ENCODE data around the gene KCNK18. TPM values are rescaled to one million over a fixed set of nuclear protein-coding genes. Genes with fewer than 3 reads are reported as not detected.

KCNK18 gene
- total RNA-seq, 1 donor from 2014 or later: not detected

- H3K27ac ChIP-seq: no peak overlapping the region
- no peaks in the 10 kb centered on the region for H3K9me3 ChIP-seq
- intact Hi-C loops (cut with DNase I): no loop called here
- ATAC-seq (peak; percentile 12), DNase-seq (no peak)
- H3K4me3 ChIP-seq: no peak overlapping the region
- H3K27me3 ChIP-seq: peaks cover 51% of the 10 kb centered on the region
- H3K4me1 ChIP-seq: no peaks in the 10 kb centered on the region
- H3K36me3 ChIP-seq: no peaks in the 10 kb centered on the region
- TF ChIP-seq CTCF (IDR thresholded peaks at IDR 0.05): no peak
Measured at GRCh38 chr10:117241541-117242462, 44.5 kb downstream of the KCNK18 start.

- ATAC-seq (no peak), DNase-seq (no peak)
- Histone ChIP-seq H3K4me3 (no peak overlapping the region), H3K4me1 (no peaks in the 10 kb centered on the region), H3K9me3 (no peaks in the 10 kb centered on the region), H3K27ac (no peak overlapping the region), H3K27me3 (peaks cover 48% of the 10 kb centered on the region), H3K36me3 (no peaks in the 10 kb centered on the region)
- intact Hi-C loops (cut with DNase I): no loop called here
- no peak for TF ChIP-seq CTCF (IDR thresholded peaks at IDR 0.05)
Measured at GRCh38 chr10:117242463-117242832, 45.2 kb downstream of the KCNK18 start.

GRCh38 chr10:117246997-117247671 is 49.8 kb downstream of the KCNK18 start:
- no peak for TF ChIP-seq CTCF (IDR thresholded peaks at IDR 0.05)
- no peak for DNase-seq
- H3K9me3 ChIP-seq: no peaks in the 10 kb centered on the region
- peaks cover 35% of the 10 kb centered on the region for H3K27me3 ChIP-seq
- no peaks in the 10 kb centered on the region for H3K36me3 ChIP-seq
- no peak overlapping the region for H3K27ac ChIP-seq
- no peaks in the 10 kb centered on the region for H3K4me1 ChIP-seq
- intact Hi-C loops (cut with DNase I): no loop called here
- ATAC-seq: no peak
- H3K4me3 ChIP-seq: no peak overlapping the region

GRCh38 chr10:117248750-117249465 is 51.6 kb downstream of the KCNK18 start:
- no peaks in the 10 kb centered on the region for H3K4me1 ChIP-seq
- H3K36me3 ChIP-seq: no peaks in the 10 kb centered on the region
- ATAC-seq: no peak
- H3K9me3 ChIP-seq: no peaks in the 10 kb centered on the region
- no peak overlapping the region for H3K27ac ChIP-seq
- no peak for TF ChIP-seq CTCF (IDR thresholded peaks at IDR 0.05)
- H3K27me3 ChIP-seq: peaks cover 26% of the 10 kb centered on the region
- no peak for DNase-seq
- H3K4me3 ChIP-seq: no peak overlapping the region
- intact Hi-C loops (cut with DNase I): no loop called here

- no peaks in the 10 kb centered on the region for H3K9me3 ChIP-seq
- H3K27me3 ChIP-seq: peaks cover 20% of the 10 kb centered on the region
- intact Hi-C loops (cut with DNase I): no loop called here
- H3K4me3 ChIP-seq: no peak overlapping the region
- no peak for TF ChIP-seq CTCF (IDR thresholded peaks at IDR 0.05)
- no peaks in the 10 kb centered on the region for H3K36me3 ChIP-seq
- H3K4me1 ChIP-seq: no peaks in the 10 kb centered on the region
- DNase-seq: no peak
- H3K27ac ChIP-seq: no peak overlapping the region
- no peak for ATAC-seq
Measured at GRCh38 chr10:117249493-117250093, 52.3 kb downstream of the KCNK18 start.
